SK-N-SH (cell line): ENCODE data around the gene BORCS6. TPM values are rescaled to one million over a fixed set of nuclear protein-coding genes. Genes with fewer than 3 reads are reported as not detected.

Experiments used
- CTCF ChIA-PET: fragments of 300-600, 350-600 bp; formaldehyde crosslinking; extraction: SDS; loops from one replicate; lab custom pipeline; 2021; lab: Yijun Ruan, JAX
- POLR2A ChIA-PET: fragments of 350-600 bp; sonication (Branson Sonifier 250); formaldehyde crosslinking; extraction: SDS; loops from one replicate; lab custom pipeline; 2020; ENCODE audit warnings: antibody characterized with exemption, inconsistent platforms; lab: Yijun Ruan, JAX
- DNase-seq: peaks from one replicate; pipeline ENCODE4 v3.0.0; 2012
- H2AFZ ChIP-seq: fragments of 200-600 bp; sonication (generic); 2 replicates; pipeline ENCODE4 v1.8.1; 2016; ENCODE audit warnings: antibody characterized with exemption, mild to moderate bottlenecking, low read depth
- H3F3A ChIP-seq: fragments of 200-600 bp; sonication (generic); replicated peaks from 2 replicates; pipeline ENCODE3; 2016; ENCODE audit warnings: antibody characterized with exemption, mild to moderate bottlenecking; ENCODE audit not compliant: insufficient read depth
- H3K27ac ChIP-seq, 2 experiments: fragments of 200-500 bp in 1 of 2; fragments of 200-600 bp in 1 of 2; sonication (Bioruptor generic) in 1 of 2; sonication (generic), shearing (Covaris generic) in 1 of 2; 2 replicates each; pipeline versions ENCODE4 v1.5.1 to v1.6.1; 2014 to 2016; ENCODE audit warnings: low read depth in 2 of 2, inconsistent platforms in 1 of 2, low read length in 1 of 2, mild to moderate bottlenecking in 1 of 2, mixed read lengths in 1 of 2
- H3K27me3 ChIP-seq: fragments of 200-600 bp; sonication (generic), shearing (Covaris generic); 2 replicates; pipeline ENCODE4 v1.6.1; 2016; ENCODE audit warnings: mixed run types; ENCODE audit not compliant: insufficient read depth
- H3K36me3 ChIP-seq, 2 experiments: fragments of 200-500 bp in 1 of 2; fragments of 200-600 bp in 1 of 2; sonication (Bioruptor generic) in 1 of 2; sonication (generic) in 1 of 2; replicated peaks in 1 of 2; 2 replicates each; pipeline versions ENCODE3 to v1.5.1; 2014 to 2016; ENCODE audit warnings: low read length in 1 of 2, mild to moderate bottlenecking in 1 of 2; ENCODE audit not compliant: insufficient read depth in 2 of 2, control insufficient read depth in 1 of 2
- H3K4me1 ChIP-seq, 2 experiments: fragments of 200-500 bp in 1 of 2; fragments of 200-600 bp in 1 of 2; sonication (Bioruptor generic) in 1 of 2; sonication (generic), shearing (Covaris generic) in 1 of 2; 2 replicates each; pipeline versions ENCODE4 v1.5.1 to v1.6.1; 2014 to 2016; ENCODE audit warnings: low read depth in 1 of 2, low read length in 1 of 2, mixed run types in 1 of 2; ENCODE audit not compliant: insufficient read depth in 2 of 2, control insufficient read depth in 1 of 2
- H3K4me2 ChIP-seq: fragments of 200-600 bp; sonication (generic), shearing (Covaris generic); 2 replicates; pipeline ENCODE4 v1.6.1; 2017; ENCODE audit warnings: mixed run types
- H3K4me3 ChIP-seq, 2 experiments: fragments of 200-500 bp in 1 of 2; fragments of 200-600 bp in 1 of 2; sonication (Bioruptor generic) in 1 of 2; sonication (generic), shearing (Covaris generic) in 1 of 2; 2 replicates each; pipeline versions ENCODE4 v1.5.1 to v1.8.1; 2014 to 2016; ENCODE audit warnings: low read depth in 2 of 2, inconsistent platforms in 1 of 2, low read length in 1 of 2, mild to moderate bottlenecking in 1 of 2, mixed read lengths in 1 of 2, moderate library complexity in 1 of 2
- H3K79me2 ChIP-seq: fragments of 200-600 bp; sonication (generic); 2 replicates; pipeline ENCODE4 v1.8.1; 2017; ENCODE audit warnings: mild to moderate bottlenecking; ENCODE audit not compliant: insufficient read depth
- H3K9ac ChIP-seq: fragments of 200-600 bp; sonication (generic); 2 replicates; pipeline ENCODE4 v1.6.1; 2017; ENCODE audit warnings: mixed run types
- H3K9me2 ChIP-seq: fragments of 200-600 bp; sonication (generic); 2 replicates; pipeline ENCODE4 v1.6.1; 2017; ENCODE audit warnings: mixed run types
- H3K9me3 ChIP-seq: fragments of 200-600 bp; sonication (generic); 2 replicates; pipeline ENCODE4 v1.6.1; 2017; ENCODE audit warnings: mixed run types, mild to moderate bottlenecking, moderate library complexity
- H4K20me1 ChIP-seq: fragments of 200-600 bp; sonication (generic); 2 replicates; pipeline ENCODE4 v1.6.1; 2017; ENCODE audit warnings: mild to moderate bottlenecking, mixed run types; ENCODE audit not compliant: insufficient read depth
- CHD2 ChIP-seq: fragments of 150-350 bp; IDR thresholded peaks from 2 replicates; pipeline ENCODE4 v1.6.1; 2018; ENCODE audit warnings: low read length; ENCODE audit not compliant: partially characterized antibody
- ELF1 ChIP-seq: IDR thresholded peaks from 2 replicates; pipeline ENCODE4 v1.4.0; 2012
- EP300 ChIP-seq, 2 experiments: IDR thresholded peaks; 2 replicates each; pipeline versions ENCODE4 v1.4.0 to v1.6.1; 2012; ENCODE audit warnings: borderline replicate concordance in 1 of 2, low read depth in 1 of 2, low read length in 1 of 2
- FOSL2 ChIP-seq: IDR thresholded peaks from 2 replicates; pipeline ENCODE4 v1.4.0; 2012; ENCODE audit warnings: low read depth, mild to moderate bottlenecking, moderate library complexity, borderline replicate concordance
- FOXJ3 ChIP-seq: sonication (generic); formaldehyde crosslinking; IDR thresholded peaks from 2 replicates; pipeline ENCODE4 v1.5.1; 2020; ENCODE audit warnings: mild to moderate bottlenecking, missing genetic modification reagents
- JUND ChIP-seq: IDR thresholded peaks from 2 replicates; pipeline ENCODE4 v1.4.0; 2012
- MEF2A ChIP-seq: IDR thresholded peaks from 2 replicates; pipeline ENCODE4 v1.4.0; 2012; ENCODE audit warnings: low read depth, borderline replicate concordance
- MXI1 ChIP-seq: IDR thresholded peaks from 2 replicates; pipeline ENCODE4 v1.6.1; 2012; ENCODE audit warnings: mild to moderate bottlenecking, low read depth, low read length, improper control_type of control experiment
- NFIC ChIP-seq: IDR thresholded peaks from 2 replicates; pipeline ENCODE4 v1.4.0; 2012; ENCODE audit warnings: borderline replicate concordance
- NRF1 ChIP-seq: IDR thresholded peaks from 2 replicates; pipeline ENCODE4 v1.6.1; 2012; ENCODE audit warnings: low read depth, mild to moderate bottlenecking, low read length
- PBX3 ChIP-seq: IDR thresholded peaks from 2 replicates; pipeline ENCODE4; 2012
- POLR2AphosphoS5 ChIP-seq: IDR thresholded peaks from 2 replicates; pipeline ENCODE4 v1.6.1; 2012; ENCODE audit warnings: low read depth, low read length
- RCOR1 ChIP-seq: fragments of 150-350 bp; IDR thresholded peaks from 2 replicates; pipeline ENCODE4 v1.6.1; 2017; ENCODE audit warnings: antibody characterized with exemption, low read length
- RFX5 ChIP-seq: IDR thresholded peaks from 2 replicates; pipeline ENCODE4 v1.6.1; 2012; ENCODE audit warnings: mild to moderate bottlenecking, improper control_type of control experiment, low read length
- RXRA ChIP-seq: IDR thresholded peaks from 2 replicates; pipeline ENCODE4 v1.4.0; 2012; ENCODE audit warnings: low read depth, mild to moderate bottlenecking, borderline replicate concordance
- SMC3 ChIP-seq: IDR thresholded peaks from 2 replicates; pipeline ENCODE4 v1.6.1; 2012; ENCODE audit warnings: low read depth, low read length, improper control_type of control experiment
- TAF1 ChIP-seq: IDR thresholded peaks from 2 replicates; pipeline ENCODE4 v1.6.1; 2012; ENCODE audit warnings: low read depth, mild to moderate bottlenecking, low read length, moderate library complexity, borderline replicate concordance
- ZBTB33 ChIP-seq: IDR thresholded peaks from 2 replicates; pipeline ENCODE4 v1.4.0; 2012; ENCODE audit warnings: low read depth, borderline replicate concordance
- WGBS: methylation state at CpG from one replicate; pipeline ENCODE4 v1.1.6; 2017; ENCODE audit warnings: low lambda C conversion rate; 5-methylcytosine and 5-hydroxymethylcytosine counted together
- polyA plus RNA-seq, 3 experiments: library from polyadenylated mRNA; depleted of rRNA; stranded (reverse); fragments of >200 nt; gene quantifications; 2 replicates each; pipeline ENCODE4 v1.2.3, GENCODE V29; 2012
- TF ChIP-seq, protein P1 (sequence below): fragments of 150-350 bp; IDR thresholded peaks from 2 replicates; pipeline ENCODE4 v1.6.1; 2016; ENCODE audit warnings: mild to moderate bottlenecking, low read depth, low read length

BORCS6 gene
- polyA plus RNA-seq, 1 of the 3 experiments (the other 2 are of a cell fraction) = 4.3 TPM

GRCh38 chr17:8206536-8206935 lies 16.6 kb upstream of the BORCS6 start (continued):
- no peak for TF ChIP-seq ZBTB33

DNA sequence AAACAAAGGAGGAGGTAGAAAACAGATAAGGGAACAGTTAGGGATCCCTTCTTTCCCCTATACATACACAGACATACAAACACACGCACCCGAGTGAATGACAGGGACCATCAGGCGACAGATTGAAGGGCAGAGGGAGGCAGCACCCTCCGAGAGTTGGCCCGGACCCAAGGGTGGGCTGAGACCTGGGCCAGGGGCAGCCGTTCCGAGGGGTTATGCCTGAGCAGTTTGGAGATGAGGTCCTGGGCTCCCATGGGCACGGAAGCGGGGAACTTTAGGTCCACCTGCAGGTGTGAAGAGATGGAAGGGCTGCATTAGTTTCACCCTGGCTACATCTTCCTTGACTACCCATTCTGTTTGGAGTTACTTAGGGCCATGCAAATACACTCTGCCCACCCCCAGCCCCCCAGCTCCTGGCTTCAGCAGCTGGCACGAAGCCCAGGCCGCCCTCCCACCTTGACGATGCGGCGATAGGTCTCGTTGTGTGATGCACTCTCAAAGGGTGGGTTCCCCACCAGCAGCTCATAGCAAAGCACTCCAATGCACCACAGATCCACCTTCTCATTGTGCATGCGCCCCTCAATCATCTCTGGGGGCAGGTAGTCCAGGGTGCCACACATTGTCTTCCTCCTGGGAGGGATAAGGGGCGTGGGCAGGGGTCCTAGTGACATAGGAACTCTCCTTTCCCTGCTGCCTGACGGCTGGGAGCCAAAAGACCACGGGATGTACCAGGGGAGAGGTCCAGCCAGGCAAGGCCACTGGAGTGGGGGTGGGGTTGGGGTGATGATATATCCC lies 15.0 kb upstream of the BORCS6 start:
- H3K79me2 ChIP-seq = peaks cover 56% of the 10 kb centered on the region
- WGBS = 90% methylated on average over 18 of the region's 19 CpGs
- DNase-seq = no peak
- H3K9me2 ChIP-seq = no peaks in the 10 kb centered on the region
- H3K27me3 ChIP-seq = no peaks in the 10 kb centered on the region
- no peak overlapping the region for H3K9ac ChIP-seq
- no peak overlapping the region for H3K4me3 ChIP-seq
- peaks cover 0 to 6% of the 10 kb centered on the region in 2 experiments; a peak in 1 of 4 replicates for H3K4me1 ChIP-seq
- peaks cover 4% of the 10 kb centered on the region; the same call in 1 of the 2 replicates for H4K20me1 ChIP-seq
- TF ChIP-seq RXRA (no peak), TAF1 (no peak), POLR2AphosphoS5 (no peak), ELF1 (no peak), JUND (no peak), CHD2 (no peak), NRF1 (no peak), FOXJ3 (no peak), EP300 (IDR thresholded peaks at IDR 0.05; ENCODE audit: borderline replicate concordance in 1 of 2, low read depth in 1 of 2, low read length in 1 of 2) (no peak), RCOR1 (no peak), FOSL2 (no peak), PBX3 (no peak), NFIC (no peak), MXI1 (no peak), MEF2A (no peak), SMC3 (no peak), RFX5 (no peak)
- TF ChIP-seq, protein P1, sequence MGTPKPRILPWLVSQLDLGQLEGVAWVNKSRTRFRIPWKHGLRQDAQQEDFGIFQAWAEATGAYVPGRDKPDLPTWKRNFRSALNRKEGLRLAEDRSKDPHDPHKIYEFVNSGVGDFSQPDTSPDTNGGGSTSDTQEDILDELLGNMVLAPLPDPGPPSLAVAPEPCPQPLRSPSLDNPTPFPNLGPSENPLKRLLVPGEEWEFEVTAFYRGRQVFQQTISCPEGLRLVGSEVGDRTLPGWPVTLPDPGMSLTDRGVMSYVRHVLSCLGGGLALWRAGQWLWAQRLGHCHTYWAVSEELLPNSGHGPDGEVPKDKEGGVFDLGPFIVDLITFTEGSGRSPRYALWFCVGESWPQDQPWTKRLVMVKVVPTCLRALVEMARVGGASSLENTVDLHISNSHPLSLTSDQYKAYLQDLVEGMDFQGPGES = no peak
- peaks cover 54% of the 10 kb centered on the region for H3F3A ChIP-seq
- no peak overlapping the region for H2AFZ ChIP-seq
- ChIA-PET POLR2A (interaction anchor here (1.4 kb wide), 1 partner anchor 12 kb away, joined by 4 read pairs; no protein-coding TSS in a partner anchor), CTCF (interaction anchor here (1.5 to 1.6 kb wide), 2 partner anchors 12 to 16 kb away, joined by 4 to 6 read pairs; no protein-coding TSS in a partner anchor)
- peaks cover 2 to 11% of the 10 kb centered on the region in 2 experiments for H3K36me3 ChIP-seq
- H3K27ac ChIP-seq = no peak overlapping the region
- H3K4me2 ChIP-seq = no peak overlapping the region
- H3K9me3 ChIP-seq = no peaks in the 10 kb centered on the region
